Measurements from ENCODE around the gene NPTX1. TPM values are rescaled to one million over a fixed set of nuclear protein-coding genes. Genes with fewer than 3 reads are reported as not detected.

NPTX1 gene
- polyA plus RNA-seq, 4 donors: 0.44 to 1.3 (median 0.89) TPM

GRCh38 chr17:80446645-80447405, 29.6 kb downstream of the NPTX1 start:
- DNase-seq (ENCODE audit: low read depth in 4 of 4, low spot score in 3 of 4): no peak

- DNase-seq (ENCODE audit: low read depth in 4 of 4, low spot score in 3 of 4): no peak
These were observed 30.7 kb downstream of the NPTX1 start for GRCh38 chr17:80445726-80446110.

DNA sequence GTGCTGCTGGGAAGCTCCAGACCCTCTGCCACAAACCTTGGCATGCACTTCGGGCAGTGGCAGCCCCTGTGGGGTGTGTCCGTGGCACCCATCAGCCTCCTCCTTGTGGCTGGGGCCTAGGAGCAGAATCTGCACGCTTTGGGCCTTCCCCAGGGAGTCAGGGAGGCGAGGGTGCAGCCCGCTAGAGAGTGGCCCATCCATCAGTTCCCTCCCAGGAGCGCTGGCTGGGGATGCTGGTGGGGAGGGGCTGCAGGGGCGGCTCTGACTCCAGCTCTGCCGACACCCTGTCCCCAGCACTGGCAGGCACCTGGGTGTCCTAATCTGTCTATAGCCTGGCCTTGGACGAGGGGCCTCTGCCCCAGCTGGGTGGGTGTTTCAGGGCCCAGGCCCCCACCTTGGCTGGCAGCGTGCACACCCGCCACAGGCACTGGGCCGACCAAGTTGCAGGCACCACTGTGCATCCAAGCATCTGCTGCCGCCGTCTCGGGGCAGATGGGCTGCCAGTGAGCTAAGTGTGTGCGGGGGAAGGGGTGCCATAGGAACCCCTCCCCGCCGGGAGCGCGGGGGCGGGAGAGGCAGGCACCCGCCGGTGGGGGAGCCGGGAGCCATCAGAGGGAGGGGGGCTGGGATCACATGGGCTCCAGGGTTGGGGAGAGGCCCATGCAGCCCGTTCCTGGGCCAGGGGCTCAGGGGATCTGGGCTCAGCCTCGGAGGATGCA, 31.2 kb downstream of the NPTX1 start:
- no peak for DNase-seq (ENCODE audit: low read depth in 4 of 4, low spot score in 3 of 4)

- no peak for DNase-seq (ENCODE audit: low read depth in 4 of 4, low spot score in 3 of 4)
These were observed 31.8 kb downstream of the NPTX1 start for GRCh38 chr17:80444644-80444979.

DNA sequence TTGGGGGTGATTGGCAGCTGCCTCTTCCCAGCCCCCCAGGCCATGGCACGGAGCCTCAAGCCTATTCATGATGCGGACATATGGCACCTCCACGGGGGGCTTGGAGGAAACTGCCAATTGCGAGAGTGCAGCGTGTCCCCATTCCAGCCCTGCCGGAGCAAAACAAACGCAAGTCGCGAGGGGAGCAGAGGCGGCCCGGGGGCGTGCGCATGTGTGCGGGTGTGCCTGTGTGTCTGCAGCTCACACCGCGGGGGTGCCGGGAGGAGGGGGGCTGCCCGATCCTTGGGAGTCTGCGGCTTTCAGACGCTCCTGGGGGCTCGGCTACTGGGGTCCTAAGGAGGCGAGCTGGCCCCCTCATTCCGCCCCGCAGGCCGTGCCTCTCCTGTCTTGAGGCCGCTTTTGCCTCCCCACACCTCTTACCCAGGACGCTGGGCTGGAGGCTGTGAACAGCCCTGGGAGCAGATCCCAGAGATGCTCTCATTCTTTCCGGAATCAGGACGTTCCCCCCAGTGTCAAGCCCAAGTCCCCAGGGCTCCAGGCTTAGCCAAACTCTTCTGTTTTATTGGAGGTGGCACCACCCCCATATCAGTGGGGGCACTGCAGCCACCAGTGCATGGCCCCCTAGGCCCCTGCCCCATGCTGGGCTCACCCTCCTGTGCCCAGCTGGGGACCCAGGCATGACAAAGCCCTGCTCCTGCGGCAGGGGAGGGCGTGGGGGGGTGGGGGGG, 32.3 kb downstream of the NPTX1 start:
- DNase-seq (ENCODE audit: low read depth in 4 of 4, low spot score in 3 of 4): no peak

DNA sequence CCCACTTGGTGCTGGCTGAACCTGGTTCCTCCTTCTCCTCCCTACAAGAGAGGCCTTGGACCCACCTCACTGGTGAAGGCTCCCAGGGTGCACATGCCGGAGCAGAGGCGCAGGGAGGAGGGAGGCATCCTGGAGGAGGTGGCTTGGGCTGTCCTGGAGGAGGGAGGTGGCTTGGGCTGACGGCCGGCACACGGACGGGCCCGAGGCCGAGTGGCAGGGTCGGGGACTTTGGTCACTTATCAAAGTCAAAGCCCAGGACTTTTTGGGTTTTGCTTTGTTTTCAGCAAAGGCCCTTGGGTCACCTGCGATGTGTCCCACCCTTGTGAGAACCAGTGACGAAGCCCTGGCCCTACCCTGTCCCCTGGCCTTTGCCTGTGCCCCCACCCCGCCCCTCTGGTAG, 32.9 kb downstream of the NPTX1 start:
- DNase-seq (ENCODE audit: low read depth in 4 of 4, low spot score in 3 of 4): no peak

DNA sequence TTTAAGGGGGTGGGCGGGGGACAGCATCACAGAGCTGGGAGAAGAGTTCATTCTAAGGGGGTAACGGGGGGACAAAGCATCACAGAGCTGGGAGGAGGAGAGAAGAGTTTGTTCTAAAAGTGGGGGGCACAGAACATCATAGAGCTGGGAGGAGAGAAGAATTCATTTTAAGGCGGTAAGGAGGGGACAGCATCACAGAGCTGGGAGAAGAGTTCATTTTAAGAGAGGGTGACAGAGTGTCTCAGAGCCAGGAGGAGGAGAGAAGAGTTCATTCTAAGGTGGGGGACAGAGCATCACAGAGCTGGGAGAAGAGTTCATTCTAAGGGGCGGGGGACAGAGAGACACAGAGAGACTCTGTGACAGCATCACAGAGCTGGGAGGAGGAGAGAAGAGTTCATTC, 33.6 kb downstream of the NPTX1 start:
- no peak for DNase-seq (ENCODE audit: low read depth in 4 of 4, low spot score in 3 of 4)

- DNase-seq (ENCODE audit: low read depth in 4 of 4, low spot score in 3 of 4): no peak
These were observed 34.1 kb downstream of the NPTX1 start for GRCh38 chr17:80442323-80442659.

DNA sequence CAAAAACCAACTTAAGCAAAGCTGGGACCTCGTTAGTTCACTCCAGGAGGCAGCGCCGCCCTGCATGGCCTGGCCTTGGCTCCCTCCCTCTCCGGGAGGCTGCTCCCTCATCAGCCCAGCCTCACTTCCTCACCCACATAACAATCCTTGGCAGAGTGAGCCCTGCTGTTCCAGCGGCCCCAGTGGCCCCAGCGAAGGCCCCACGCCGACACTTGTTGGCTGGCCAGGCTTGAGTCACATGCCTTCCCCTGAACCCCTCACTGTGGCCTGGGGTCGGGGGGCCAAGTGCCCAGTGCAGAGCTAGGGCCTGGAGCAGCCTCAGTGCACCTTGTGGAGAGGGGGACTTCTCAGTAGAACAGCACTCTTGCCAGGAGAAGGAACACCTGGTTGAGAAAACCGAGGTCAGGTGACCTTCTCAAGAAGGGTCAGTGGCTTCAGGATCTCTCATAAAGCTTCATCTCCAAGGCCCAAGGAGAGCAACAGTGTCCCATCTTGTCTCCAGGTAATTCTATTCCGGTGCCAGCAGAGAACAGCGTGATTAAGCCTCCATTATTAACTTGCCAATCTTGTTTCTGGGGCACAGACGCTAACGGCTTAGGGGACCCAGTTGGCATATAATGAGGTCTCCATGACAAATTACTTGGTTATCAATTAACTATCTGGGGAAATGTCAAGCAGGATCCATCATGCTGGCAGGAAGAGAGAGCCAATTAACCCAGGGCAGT, 34.6 kb downstream of the NPTX1 start:
- DNase-seq (ENCODE audit: low read depth in 4 of 4, low spot score in 3 of 4): no peak

GRCh38 chr17:80441133-80441578, 35.3 kb downstream of the NPTX1 start:
- DNase-seq (ENCODE audit: low read depth in 4 of 4, low spot score in 3 of 4): peak in 3 of 4 donors; percentile 58 to 62 (median 61)

GRCh38 chr17:80439499-80439898, 36.9 kb downstream of the NPTX1 start:
- no peak for DNase-seq (ENCODE audit: low read depth in 4 of 4, low spot score in 3 of 4)

GRCh38 chr17:80438806-80439205, 37.6 kb downstream of the NPTX1 start:
- no peak for DNase-seq (ENCODE audit: low read depth in 4 of 4, low spot score in 3 of 4)

GRCh38 chr17:80437532-80437931, 38.9 kb downstream of the NPTX1 start:
- DNase-seq (ENCODE audit: low read depth in 4 of 4, low spot score in 3 of 4): no peak

DNA sequence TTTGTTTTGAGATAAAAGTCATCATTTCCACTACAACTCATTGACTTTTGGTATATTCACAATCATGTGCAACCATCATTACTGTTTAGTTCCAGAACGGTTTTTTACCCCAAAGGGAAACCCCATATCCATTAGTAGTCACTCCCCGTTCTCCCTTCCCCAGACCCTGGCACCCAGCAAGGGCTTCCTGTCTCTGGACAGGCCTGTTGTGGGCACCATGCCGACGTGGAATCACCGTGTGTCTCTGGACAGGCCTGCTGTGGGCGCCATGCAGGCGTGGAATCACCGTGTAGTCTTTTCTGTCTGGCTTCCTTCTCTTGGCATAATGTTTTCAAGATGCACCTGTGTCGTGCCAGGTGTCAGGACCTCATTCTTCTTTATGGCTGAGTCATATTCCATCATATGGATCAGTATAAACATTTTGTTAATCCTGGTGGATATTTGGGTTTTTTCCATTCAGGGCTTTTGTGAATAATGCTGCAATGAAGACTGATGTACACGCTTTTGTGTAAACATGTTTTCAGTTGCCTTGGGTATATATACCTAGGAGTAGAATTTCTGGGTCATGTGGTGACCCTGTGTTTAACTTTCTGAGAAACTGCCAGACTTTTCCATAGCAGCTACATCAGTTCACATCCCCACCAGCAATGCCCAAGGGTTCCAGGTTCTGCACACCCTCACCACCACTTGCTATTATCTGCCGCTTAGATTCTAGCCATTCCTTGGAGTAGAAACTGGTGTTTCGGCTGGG, 42.3 kb downstream of the NPTX1 start:
- no peak for DNase-seq (ENCODE audit: low read depth in 4 of 4, low spot score in 3 of 4)

DNA sequence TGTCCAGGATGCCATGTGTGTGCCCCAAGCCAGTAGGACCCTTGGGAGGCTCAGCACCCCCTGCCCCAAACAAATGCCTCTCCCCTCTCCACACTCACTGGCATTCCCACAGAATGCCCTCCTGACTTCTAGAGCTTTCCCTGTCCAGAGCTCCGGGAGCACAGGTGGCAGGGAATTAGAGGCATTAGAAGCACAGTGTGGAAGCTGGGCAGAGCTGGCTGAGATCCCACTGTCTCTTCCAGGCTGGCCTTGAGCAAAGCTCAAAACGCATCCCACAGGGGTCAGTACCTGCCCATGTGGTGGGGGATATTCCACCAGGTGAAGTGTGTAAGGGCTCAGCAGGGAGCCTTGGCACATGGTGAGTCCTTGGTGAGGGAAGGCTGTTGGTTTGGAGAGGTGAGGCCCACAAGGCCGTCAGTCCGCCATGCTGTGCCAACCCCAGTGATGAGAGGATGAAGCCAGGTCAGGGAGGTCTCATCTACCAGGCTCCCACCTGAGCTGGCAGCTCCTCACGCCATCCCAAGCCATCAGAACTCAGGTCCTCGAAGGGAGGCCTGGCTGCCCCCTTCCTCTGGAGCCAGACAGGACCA, 43.4 kb downstream of the NPTX1 start:
- DNase-seq (ENCODE audit: low read depth in 4 of 4, low spot score in 3 of 4): no peak

DNA sequence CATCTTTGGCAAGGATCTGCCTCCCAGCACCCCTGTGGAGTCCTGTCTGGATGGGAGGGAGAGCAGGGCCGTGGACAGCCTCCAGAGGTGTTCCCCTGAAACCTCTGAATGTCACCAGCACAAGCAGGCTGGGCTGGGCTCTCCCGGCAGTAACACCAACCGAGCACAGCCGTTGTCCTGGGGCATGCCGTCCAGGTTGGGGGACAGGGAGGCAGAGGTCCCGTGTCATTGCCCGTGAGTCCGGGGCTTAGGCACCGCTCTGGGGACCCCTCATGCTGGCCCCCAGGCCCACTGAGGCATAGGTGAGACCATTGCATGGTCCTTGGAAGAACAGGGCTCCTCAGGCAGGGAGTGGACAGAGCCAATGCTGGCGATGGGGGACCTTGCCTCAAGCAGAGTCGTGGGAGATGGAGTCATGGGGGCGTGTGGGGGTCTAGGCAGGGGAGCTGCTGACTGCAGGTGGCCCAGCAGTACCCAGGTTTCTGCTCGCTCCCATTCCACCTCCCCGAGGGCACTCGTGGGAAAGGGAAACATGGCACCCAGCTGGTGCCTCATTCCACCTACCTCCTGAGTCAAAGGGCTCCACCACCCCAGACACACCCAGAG, 44.0 kb downstream of the NPTX1 start:
- no peak for DNase-seq (ENCODE audit: low read depth in 4 of 4, low spot score in 3 of 4)

DNA sequence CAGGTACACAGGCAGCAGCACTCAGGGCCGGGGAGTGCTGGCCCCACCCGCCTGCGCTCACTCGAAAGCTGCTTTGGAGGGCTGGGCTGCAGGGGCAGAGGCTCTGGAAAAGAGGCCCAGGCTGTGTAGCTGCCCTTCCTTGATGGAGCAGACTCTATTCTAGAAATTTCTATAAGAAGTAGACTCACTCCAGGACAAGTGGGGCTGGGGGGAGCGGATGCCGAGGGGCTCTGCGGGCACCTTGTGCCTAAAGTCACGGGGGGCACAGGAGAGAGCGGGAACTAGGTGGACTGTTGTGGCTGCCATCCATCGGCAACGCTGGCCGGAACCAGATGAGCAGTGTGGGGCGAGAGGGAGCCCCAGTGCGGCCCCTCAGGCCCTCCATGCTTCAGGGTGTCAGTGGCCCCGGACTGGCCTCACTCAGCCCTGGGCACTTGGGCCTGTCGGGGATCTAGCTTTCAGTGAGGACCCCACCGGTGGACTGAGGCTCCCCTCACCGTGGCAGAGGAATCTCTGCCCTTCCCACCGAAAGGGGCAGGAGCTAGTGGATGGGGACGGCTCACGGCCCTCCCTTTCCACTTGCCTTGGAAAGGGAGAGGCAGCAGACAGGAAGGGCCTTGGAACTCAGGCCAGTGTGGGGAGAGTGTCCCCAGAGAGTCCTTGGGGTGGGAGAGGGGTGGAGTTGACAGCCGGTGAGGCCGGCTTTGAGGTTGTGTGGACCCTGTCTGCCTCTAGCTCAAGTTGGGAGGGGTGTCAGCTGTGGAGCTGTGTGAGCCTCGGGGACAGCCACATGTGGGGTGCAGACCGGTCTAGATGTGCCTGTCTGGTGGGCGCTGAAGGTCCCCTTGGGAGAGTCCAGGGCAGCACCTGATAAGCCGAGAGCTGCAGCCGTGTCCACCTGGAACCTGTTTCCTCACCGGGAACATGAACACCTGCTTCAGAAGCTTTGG, 44.9 kb downstream of the NPTX1 start:
- DNase-seq (ENCODE audit: low read depth in 4 of 4, low spot score in 3 of 4): no peak

DNA sequence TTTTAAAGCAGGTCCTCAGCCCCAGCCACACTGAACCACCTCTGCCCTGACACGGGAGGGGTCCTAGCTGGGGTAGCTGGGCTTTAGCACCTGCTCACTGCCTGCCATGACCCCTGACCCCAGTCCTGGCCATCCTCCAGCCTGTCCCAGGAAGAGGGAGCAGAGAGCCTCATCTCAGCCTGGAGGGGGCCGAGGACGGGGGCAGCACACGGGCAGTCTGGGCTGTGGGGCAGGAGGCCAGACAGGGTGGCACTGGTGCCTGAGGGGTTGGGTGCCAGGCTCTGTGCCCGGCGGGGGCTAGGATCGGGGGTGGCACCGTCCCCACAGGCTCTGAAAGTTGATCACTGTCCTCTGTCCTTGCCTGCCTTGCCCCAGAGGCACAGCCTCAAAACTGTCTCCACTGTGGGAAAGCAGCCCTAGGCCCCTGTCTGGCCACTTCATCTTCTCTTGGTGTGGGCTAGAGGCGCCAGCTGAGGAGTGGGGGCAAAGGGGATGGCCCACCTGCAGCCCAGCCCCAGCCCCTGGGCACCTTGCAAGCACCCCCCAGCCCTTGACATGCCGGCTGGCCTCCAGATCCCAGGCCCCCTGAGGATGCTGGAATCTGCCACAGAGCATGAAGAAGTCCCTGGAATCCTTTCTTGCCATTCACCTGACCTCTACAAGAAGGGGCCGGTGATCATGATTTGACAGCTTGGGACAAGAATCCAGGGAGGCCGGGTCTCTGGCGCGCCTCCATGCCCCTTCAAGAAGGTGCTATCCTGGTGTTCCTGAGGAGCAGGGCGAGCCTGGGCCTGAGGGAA, 45.8 kb downstream of the NPTX1 start:
- DNase-seq (ENCODE audit: low read depth in 4 of 4, low spot score in 3 of 4): no peak
